Keratinocyte (primary cell): ENCODE measurements around the gene MAP2K5. TPM values are rescaled to one million over a fixed set of nuclear protein-coding genes. Genes with fewer than 3 reads are reported as not detected.

Experiments used
- DNase-seq: peaks from one replicate; pipeline ENCODE4 v3.0.0-alpha.2; 2011; ENCODE audit warnings: low read depth, missing footprints, low spot score
- FAIRE-seq: peaks from 2 replicates; lab custom pipeline; 2011; peaks lifted over from hg19 to GRCh38; lab: Jason Lieb, UNC
- H2AFZ ChIP-seq: 2 replicates; pipeline ENCODE4 v1.6.0; 2012; ENCODE audit warnings: low read length, control low read depth, inconsistent platforms; ENCODE audit not compliant: control insufficient read depth
- H3K27ac ChIP-seq: 2 replicates; pipeline ENCODE4 v1.5.1; 2011; ENCODE audit warnings: low read length; ENCODE audit not compliant: control insufficient read depth, insufficient read depth
- H3K27me3 ChIP-seq: 3 replicates; pipeline ENCODE4 v1.6.0; 2011; ENCODE audit warnings: low read length; ENCODE audit not compliant: control insufficient read depth, insufficient read depth; ENCODE audit errors: extremely low read depth
- H3K36me3 ChIP-seq, 2 experiments: 2 replicates in 1 of 2; 3 replicates in 1 of 2; pipeline ENCODE4 v1.5.1; 2011; ENCODE audit warnings: low read length in 2 of 2, mild to moderate bottlenecking in 1 of 2; ENCODE audit not compliant: control insufficient read depth in 2 of 2, insufficient read depth in 2 of 2; ENCODE audit errors: extremely low read depth in 1 of 2
- H3K4me1 ChIP-seq: 3 replicates; pipeline ENCODE4 v1.5.1; 2011; ENCODE audit warnings: low read length; ENCODE audit not compliant: control insufficient read depth, insufficient read depth; ENCODE audit errors: extremely low read depth
- H3K4me2 ChIP-seq: 3 replicates; pipeline ENCODE4 v1.6.0; 2011; ENCODE audit warnings: low read depth, low read length; ENCODE audit not compliant: control insufficient read depth, insufficient read depth; ENCODE audit errors: extremely low read depth
- H3K4me3 ChIP-seq, 3 experiments: fragments of 200-600 bp in 1 of 3; sonication (generic) in 1 of 3; 2 replicates in 2 of 3; 3 replicates in 1 of 3; pipeline ENCODE4 v1.5.1; 2011 to 2016; ENCODE audit warnings: low read length in 3 of 3, mild to moderate bottlenecking in 3 of 3, control low read depth in 2 of 3, inconsistent platforms in 1 of 3, low read depth in 1 of 3, mixed read lengths in 1 of 3, mixed run types in 1 of 3, moderate library complexity in 1 of 3; ENCODE audit not compliant: control insufficient read depth in 2 of 3, insufficient read depth in 2 of 3; ENCODE audit errors: extremely low read depth in 1 of 3
- H3K79me2 ChIP-seq: 2 replicates; pipeline ENCODE4 v1.6.0; 2012; ENCODE audit warnings: low read length; ENCODE audit not compliant: control insufficient read depth, insufficient read depth
- H3K9ac ChIP-seq: 3 replicates; pipeline ENCODE4 v1.6.0; 2011; ENCODE audit warnings: low read length; ENCODE audit not compliant: control insufficient read depth, insufficient read depth; ENCODE audit errors: extremely low read depth
- H3K9me1 ChIP-seq: 3 replicates; pipeline ENCODE4 v1.6.0; 2011; ENCODE audit warnings: low read length; ENCODE audit not compliant: control insufficient read depth, insufficient read depth; ENCODE audit errors: extremely low read depth
- H3K9me3 ChIP-seq: 2 replicates; pipeline ENCODE4 v1.5.1; 2012; ENCODE audit warnings: low read depth, low read length; ENCODE audit not compliant: control insufficient read depth
- H4K20me1 ChIP-seq: 3 replicates; pipeline ENCODE4 v1.6.0; 2011; ENCODE audit warnings: low read length; ENCODE audit not compliant: control insufficient read depth, insufficient read depth; ENCODE audit errors: extremely low read depth
- CTCF ChIP-seq, 3 experiments: IDR thresholded peaks in 1 of 3; conservative IDR thresholded peaks in 1 of 3; optimal IDR thresholded peaks in 1 of 3; 2 replicates in 2 of 3; 3 replicates in 1 of 3; pipeline versions ENCODE3 to v1.5.1; 2011; ENCODE audit warnings: low read length in 3 of 3, mild to moderate bottlenecking in 3 of 3, moderate library complexity in 2 of 3, control low read depth in 1 of 3, inconsistent platforms in 1 of 3; ENCODE audit not compliant: insufficient read depth in 2 of 3; ENCODE audit errors: extremely low read depth in 1 of 3
- EZH2 ChIP-seq: IDR thresholded peaks from one replicate; pipeline ENCODE4 v1.6.1; 2012; ENCODE audit warnings: inconsistent platforms, mild to moderate bottlenecking, low read length, moderate library complexity
- dilution Hi-C: fragments of 300-500 bp; cut with MboI; formaldehyde crosslinking; loops from one replicate; pipeline ENCODE4 v1.7.0; 2020; ENCODE audit warnings: low sequenced_read_pairs; ENCODE audit not compliant: extremely low pct_ligation_motif_present
- polyA plus RNA-seq, 5 experiments: library from polyadenylated mRNA; depleted of rRNA in 3 of 5; stranded (reverse) in 3 of 5; stranded (forward) in 1 of 5; unstranded in 1 of 5; fragments of >200 nt; gene quantifications; 1 replicate in 1 of 5; 2 replicates in 3 of 5; 3 replicates in 1 of 5; pipeline versions ENCODE4 v1.2.1 to v1.2.3, GENCODE V29; 2011 to 2012; ENCODE audit warnings: missing spikeins in 2 of 5, low read depth in 1 of 5, low replicate concordance in 1 of 5

Gene MAP2K5
- polyA plus RNA-seq, 1 donor (not counting 4 experiments of a cell fraction or from before 2014, with no cell fraction given), result 3.6 TPM

GRCh38 chr15:67781061-67781460 lies 238.6 kb downstream of the MAP2K5 start:
- no peaks in the 10 kb centered on the region for H4K20me1 ChIP-seq
- H3K4me2 ChIP-seq, result no peak overlapping the region
- H2AFZ ChIP-seq, result no peak overlapping the region
- no peaks in the 10 kb centered on the region for H3K79me2 ChIP-seq
- H3K36me3 ChIP-seq, result peaks cover 0 to 1% of the 10 kb centered on the region in 2 experiments
- TF ChIP-seq CTCF (optimal IDR thresholded peaks at IDR 0.05 in 1 of 3, IDR thresholded peaks at IDR 0.05 in 1 of 3, conservative IDR thresholded peaks at IDR 0.05 in 1 of 3; ENCODE audit: extremely low read depth in 1 of 3, insufficient read depth in 2 of 3, low read length in 3 of 3), result no peak
- TF ChIP-seq EZH2, result no peak
- no peak overlapping the region for H3K9ac ChIP-seq
- no peaks in the 10 kb centered on the region for H3K4me1 ChIP-seq
- no peak overlapping the region for H3K27ac ChIP-seq
- no peak overlapping the region for H3K4me3 ChIP-seq
- FAIRE-seq (no peak), DNase-seq (no peak)
- H3K9me3 ChIP-seq, result no peaks in the 10 kb centered on the region
- peaks cover 2% of the 10 kb centered on the region for H3K9me1 ChIP-seq
- H3K27me3 ChIP-seq, result no peaks in the 10 kb centered on the region
- dilution Hi-C loops, result no loop called here

GRCh38 chr15:67781907-67782690 lies 239.6 kb downstream of the MAP2K5 start:
- H3K4me2 ChIP-seq, result no peak overlapping the region
- no peak for FAIRE-seq
- peaks cover 2% of the 10 kb centered on the region for H3K9me1 ChIP-seq
- no peak overlapping the region for H3K9ac ChIP-seq
- DNase-seq, result no peak
- no peak overlapping the region for H3K4me3 ChIP-seq
- no peaks in the 10 kb centered on the region for H3K79me2 ChIP-seq
- no peaks in the 10 kb centered on the region for H3K9me3 ChIP-seq
- no peaks in the 10 kb centered on the region for H4K20me1 ChIP-seq
- peaks cover 0 to 1% of the 10 kb centered on the region in 2 experiments for H3K36me3 ChIP-seq
- TF ChIP-seq EZH2, result no peak
- no peak for TF ChIP-seq CTCF (optimal IDR thresholded peaks at IDR 0.05 in 1 of 3, IDR thresholded peaks at IDR 0.05 in 1 of 3, conservative IDR thresholded peaks at IDR 0.05 in 1 of 3; ENCODE audit: extremely low read depth in 1 of 3, insufficient read depth in 2 of 3, low read length in 3 of 3)
- no peak overlapping the region for H3K27ac ChIP-seq
- no peaks in the 10 kb centered on the region for H3K4me1 ChIP-seq
- H3K27me3 ChIP-seq, result no peaks in the 10 kb centered on the region
- no peak overlapping the region for H2AFZ ChIP-seq
- dilution Hi-C loops, result no loop called here
